NCI-H2081 (cell line): ENCODE results near the gene KIF6.

Source experiments
- DNase-seq, 2 experiments: peaks; one replicate each; lab custom pipeline; 2025; lab: John Stamatoyannopoulos, UW

Gene KIF6

GRCh38 chr6:39347906-39348585 lies 377.2 kb downstream of the KIF6 start:
- DNase-seq = peak; percentile 63 to 72

- DNase-seq = no peak
These were observed 378.0 kb downstream of the KIF6 start for GRCh38 chr6:39347206-39347605.

GRCh38 chr6:39344821-39345280 lies 380.4 kb downstream of the KIF6 start:
- no peak for DNase-seq

- DNase-seq = no peak
These were observed 381.8 kb downstream of the KIF6 start for GRCh38 chr6:39343396-39343870.

GRCh38 chr6:39342692-39343395 lies 382.4 kb downstream of the KIF6 start:
- peak in 1 of 2 experiments; percentile 15 for DNase-seq

GRCh38 chr6:39341937-39342336 lies 383.3 kb downstream of the KIF6 start:
- no peak for DNase-seq

- DNase-seq = no peak
These were observed 383.9 kb downstream of the KIF6 start for GRCh38 chr6:39341352-39341751.

- DNase-seq = peak; percentile 80 to 91
These were observed 385.2 kb downstream of the KIF6 start for GRCh38 chr6:39339868-39340550.

- no peak for DNase-seq
These were observed 385.9 kb downstream of the KIF6 start for GRCh38 chr6:39339096-39339867.

- DNase-seq = no peak
These were observed 386.8 kb downstream of the KIF6 start for GRCh38 chr6:39338397-39338796.

- DNase-seq = no peak
These were observed 389.2 kb downstream of the KIF6 start for GRCh38 chr6:39335780-39336545.

- no peak for DNase-seq
These were observed 391.4 kb downstream of the KIF6 start for GRCh38 chr6:39333644-39334438.

GRCh38 chr6:39330476-39330875 lies 394.7 kb downstream of the KIF6 start:
- DNase-seq = peak in 1 of 2 experiments; percentile 52

- DNase-seq = peak in 1 of 2 experiments; percentile 31
These were observed 395.2 kb downstream of the KIF6 start for GRCh38 chr6:39330057-39330456.

- DNase-seq = no peak
These were observed 397.1 kb downstream of the KIF6 start for GRCh38 chr6:39328066-39328465.

- DNase-seq = no peak
These were observed 397.7 kb downstream of the KIF6 start for GRCh38 chr6:39327507-39327906.

GRCh38 chr6:39322306-39322850 lies 402.8 kb downstream of the KIF6 start, which contains the start of gene KCNK16:
Gene KCNK16 (minus strand): TSS chr6:39322702. CDS start chr6:39322540, 162 bp downstream.
- peak; percentile 8 to 58 for DNase-seq

- DNase-seq = no peak
These were observed 403.4 kb downstream of the KIF6 start for GRCh38 chr6:39321761-39322160.

- no peak for DNase-seq
These were observed 404.7 kb downstream of the KIF6 start for GRCh38 chr6:39320363-39320984.
